NCI-H2171 treated with DMSO at 0.1 percent for 48 hours (cell line): ENCODE data around the gene SMARCA2.
"Not testable (repeated sequence)": the region's sequence is repeated elsewhere in the genome, so short reads cannot be mapped to it uniquely, and the experiment has no call there.

Source experiments
- DNase-seq: peaks from one replicate; lab custom pipeline; 2025; lab: John Stamatoyannopoulos, UW

The SMARCA2 gene

GRCh38 chr9:2144619-2145018, 129.5 kb downstream of the SMARCA2 start:
- DNase-seq, result peak; percentile 23

- DNase-seq, result no peak
Observed at GRCh38 chr9:2145746-2146145, 130.6 kb downstream of the SMARCA2 start.

DNA sequence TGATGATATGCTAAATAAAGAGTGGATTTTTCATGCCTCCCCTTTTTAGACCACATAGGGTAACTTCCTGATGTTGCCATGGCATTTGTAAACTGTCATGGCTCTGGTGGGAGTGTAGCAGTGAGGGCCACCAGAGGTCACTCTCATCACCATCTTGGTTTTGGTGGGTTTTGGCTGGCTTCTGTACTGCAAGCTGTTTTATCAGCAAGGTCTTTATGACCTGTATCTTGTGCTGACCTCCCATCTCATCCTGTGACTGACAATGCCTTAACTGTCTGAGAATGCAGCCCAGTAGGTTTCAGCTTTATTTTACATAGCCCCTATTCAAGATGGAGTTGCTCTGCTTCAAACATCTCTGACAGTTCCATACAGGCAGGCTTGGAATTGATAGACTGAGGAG, 131.6 kb downstream of the SMARCA2 start:
- not testable (repeated sequence) for DNase-seq

GRCh38 chr9:2150338-2150737, 135.2 kb downstream of the SMARCA2 start:
- DNase-seq, result no peak

- DNase-seq, result no peak
Observed at GRCh38 chr9:2151171-2151570, 136.0 kb downstream of the SMARCA2 start.

DNA sequence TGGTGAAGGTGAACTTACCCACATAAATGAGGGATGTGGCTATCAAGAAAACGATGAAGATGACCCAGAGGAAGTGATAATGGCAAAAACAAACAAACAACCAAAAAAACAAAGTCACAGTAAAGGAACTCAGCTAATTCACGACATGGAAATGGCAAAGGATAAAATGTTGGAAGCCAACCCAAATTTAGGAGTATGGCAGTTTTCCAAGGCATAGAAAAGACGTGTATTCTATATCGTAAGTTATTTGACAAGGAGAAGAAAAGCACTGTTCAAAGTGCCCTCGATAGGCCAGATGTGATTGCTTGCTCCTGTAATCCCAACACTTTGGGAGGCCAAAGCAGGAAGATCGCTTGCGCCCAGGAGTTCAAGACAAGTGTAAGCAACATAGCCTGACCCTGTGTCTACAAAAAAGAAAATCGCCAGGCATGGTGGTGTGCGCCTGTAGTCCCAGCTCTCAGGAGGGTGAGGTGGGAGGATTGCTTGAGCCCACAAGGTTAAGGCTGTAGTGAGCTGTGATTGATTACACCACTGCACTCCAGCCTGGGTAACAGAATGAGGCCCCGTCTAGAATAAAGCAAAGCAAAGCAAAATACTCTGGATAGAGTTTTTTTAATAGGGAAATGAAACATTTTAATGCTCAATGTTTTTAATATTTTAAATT, 138.0 kb downstream of the SMARCA2 start:
- DNase-seq, result no peak

DNA sequence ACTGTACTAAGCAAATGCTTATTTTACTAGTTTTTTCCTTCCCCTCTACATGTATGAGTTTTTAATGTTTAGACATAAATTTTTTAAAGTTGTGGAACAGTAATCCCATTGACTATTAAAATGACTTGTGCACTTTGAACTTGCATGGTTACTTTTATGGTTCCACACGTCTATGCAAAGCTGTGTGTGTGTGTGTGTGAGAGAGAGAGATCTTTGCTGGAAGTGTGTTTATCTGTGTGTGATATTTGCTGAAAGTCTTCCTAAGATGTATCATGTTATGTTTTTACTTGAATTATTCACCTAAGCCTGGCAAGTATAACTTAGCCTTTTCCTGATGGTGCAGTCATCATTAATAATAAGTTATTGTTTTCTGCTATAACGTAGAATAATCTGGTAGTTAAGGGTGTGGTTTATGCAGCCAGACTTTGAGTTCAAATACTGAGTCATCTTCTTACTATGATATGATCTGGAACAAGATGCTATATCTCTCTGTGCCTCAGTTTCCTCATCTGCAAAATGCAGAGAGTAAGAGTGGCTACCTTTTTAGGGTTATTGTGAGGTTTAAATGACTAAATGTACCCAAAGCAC, 138.6 kb downstream of the SMARCA2 start:
- no peak for DNase-seq

- no peak for DNase-seq
Observed at GRCh38 chr9:2154731-2155130, 139.6 kb downstream of the SMARCA2 start.

GRCh38 chr9:2155966-2156365, 140.8 kb downstream of the SMARCA2 start:
- no peak for DNase-seq

DNA sequence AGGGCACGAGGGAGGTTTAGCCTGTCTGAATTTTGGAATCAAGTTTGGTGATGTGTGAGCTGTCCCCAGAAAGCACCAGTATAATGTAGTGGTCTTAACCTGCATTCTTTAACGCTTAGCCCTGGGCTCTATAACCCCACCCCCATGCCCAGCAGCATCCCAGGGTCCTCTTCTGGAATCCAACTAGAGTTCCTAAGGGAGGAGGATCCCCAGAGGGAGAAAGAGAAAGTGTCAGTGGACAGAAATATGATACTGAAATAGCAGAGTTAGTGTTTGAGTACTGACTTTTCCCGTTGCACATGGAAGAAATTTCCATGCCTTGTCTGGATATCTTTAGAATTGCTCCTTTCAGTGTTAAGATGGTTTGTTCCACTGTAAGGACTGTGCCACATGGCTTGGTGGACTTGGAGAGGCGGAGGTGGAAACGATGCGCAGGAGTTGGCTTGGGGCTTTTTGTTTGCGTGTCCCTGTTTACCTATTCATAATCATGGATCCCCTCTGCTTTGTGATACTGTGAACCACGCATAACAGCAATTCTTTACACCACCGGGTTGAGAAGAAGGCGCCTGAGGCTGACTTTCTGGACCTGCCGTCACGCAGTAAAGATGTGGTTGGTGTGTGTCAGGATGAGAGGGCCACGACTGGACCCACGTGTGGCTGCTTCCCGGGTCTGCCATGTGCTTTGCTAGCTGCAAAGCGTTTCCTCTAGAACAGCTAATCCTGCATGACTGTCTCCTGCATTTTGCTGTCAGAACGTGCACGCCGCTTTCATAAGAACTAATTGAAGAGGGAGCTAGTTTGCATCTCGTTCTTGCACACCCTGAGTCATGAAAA, 142.3 kb downstream of the SMARCA2 start:
- peak; percentile 86 for DNase-seq

GRCh38 chr9:2158111-2158610, 143.0 kb downstream of the SMARCA2 start:
- peak; percentile 92 for DNase-seq

DNA sequence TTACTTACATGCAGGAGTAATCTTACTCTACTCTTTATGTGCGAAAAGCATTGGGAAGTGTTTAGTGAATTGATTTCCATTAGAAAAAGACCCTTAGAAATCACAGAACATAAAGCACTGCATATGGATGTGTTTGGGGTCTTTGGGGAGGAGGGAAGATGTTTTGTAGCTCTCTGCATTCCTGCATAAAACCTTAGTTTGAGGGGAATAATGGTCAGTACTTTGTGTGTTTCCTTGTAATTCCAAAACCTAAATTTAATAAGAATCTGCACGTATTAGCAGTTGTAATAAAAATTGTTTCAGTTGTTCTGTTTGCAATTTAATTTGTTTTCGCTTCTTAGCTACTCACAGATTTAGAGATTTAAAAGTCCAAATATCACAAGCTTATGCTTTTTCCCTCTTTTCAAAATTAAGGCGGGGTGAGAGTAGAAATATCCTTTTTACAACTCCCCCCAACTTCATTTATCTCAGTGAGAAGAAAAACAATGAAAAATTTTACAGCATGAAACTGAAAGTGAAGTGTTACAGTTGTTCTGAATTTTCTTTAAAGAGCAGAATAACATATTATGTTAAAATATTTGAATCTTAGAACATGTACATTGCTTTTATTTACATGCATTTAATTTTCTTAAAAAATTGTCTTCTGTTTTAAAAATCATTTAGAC, 143.8 kb downstream of the SMARCA2 start:
- no peak for DNase-seq

DNA sequence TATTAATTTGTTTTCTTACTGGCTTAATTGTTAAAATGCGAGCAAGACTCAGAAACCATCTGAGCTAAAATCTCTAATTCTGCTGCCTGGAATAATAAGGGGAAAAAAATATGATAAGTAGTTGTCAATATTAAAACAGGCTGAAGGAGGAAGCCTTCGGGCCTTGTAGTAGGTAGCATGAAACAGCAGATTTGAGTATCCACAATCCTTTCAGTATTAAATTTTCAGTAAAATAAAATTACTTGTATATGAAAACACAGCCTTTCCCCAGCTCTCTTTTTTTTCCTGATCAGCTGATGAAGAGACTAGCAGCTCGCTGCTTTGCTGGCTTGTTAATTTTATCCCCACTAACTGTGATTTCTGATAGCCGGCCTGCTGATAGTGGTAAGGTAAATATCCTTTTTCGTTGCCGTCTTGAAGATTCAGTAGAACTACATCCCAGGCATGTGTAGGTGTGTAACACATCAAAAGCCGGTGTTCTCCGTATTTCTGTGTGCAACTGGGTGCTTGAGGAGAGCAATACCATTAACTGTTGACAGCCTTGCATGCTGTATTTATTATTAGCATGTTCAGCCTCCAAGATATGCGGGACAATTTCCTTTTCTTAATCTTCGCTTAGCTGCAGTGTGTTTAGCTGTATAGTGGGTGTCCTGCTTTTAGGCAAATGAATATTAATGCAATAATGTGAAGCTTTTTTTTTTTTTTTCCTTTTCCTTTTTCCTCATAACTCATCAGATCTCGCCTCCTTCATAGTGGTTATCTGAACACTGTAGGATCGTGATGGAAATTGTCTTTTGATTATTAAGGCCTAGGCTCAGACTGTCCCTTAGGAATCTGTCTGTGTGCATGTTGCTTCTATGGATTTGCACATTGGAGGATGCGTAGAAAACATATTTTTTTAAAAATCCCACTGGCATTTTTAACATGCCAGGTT, 144.6 kb downstream of the SMARCA2 start:
- no peak for DNase-seq

DNA sequence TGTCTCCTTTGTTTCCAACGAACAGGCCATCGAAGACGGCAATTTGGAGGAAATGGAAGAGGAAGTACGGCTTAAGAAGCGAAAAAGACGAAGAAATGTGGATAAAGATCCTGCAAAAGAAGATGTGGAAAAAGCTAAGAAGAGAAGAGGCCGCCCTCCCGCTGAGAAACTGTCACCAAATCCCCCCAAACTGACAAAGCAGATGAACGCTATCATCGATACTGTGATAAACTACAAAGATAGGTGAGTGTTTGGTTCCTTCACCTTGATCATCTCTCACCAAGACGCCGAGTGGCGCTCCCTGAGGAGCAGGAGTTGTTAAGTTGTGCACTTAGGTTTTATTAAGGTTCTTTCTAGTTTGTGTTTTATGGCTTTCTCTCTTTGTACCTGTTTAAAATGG, 146.5 kb downstream of the SMARCA2 start:
- no peak for DNase-seq

DNA sequence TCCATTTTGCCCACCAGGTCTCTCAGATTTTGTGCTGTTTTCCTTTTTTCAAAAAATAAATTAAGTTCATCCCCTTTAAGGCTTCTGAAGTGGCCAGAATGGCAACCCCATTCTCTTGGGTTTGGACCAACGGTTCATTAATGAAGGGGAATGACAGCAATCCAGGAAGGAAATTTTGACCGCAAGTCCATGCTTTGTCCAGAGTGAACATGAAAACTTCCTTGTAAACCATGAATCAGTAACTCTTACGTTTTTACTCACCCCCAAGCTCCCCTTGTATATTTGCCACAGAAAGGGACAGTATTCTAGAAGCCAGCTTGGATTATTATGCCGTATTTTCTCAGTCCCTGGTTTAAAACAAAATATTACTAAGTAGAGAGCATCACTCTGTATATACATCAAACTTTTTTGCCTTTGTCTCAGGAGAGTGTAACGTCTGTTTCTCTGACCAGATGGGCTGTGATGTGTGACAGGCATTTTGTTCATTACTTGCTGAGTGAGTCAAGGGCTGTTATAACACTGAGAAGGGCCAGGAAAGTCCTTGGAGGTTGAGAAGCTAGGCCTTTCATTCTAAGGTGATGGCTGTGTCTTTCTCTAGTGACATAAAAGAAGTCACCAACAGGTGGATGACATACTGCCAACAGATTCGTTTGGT, 148.2 kb downstream of the SMARCA2 start:
- DNase-seq, result no peak

DNA sequence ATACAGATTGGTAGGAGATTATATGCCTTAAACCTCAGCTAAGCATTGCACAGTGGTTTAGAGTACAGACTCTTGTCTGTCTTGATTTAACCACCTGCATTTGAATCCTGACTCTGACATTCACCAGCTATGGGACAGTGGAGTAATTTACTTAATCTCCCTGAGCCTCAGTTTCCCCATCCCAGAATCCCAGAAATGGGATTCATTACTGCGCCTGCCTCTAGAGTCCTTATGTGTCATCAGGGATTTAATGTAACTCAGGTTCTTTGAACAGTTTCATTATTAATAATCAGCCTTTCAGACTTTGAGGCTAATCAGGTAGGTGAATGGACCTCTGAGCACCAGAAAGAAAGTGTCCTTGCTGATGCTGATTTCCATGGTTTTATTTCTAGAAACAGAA, 149.1 kb downstream of the SMARCA2 start:
- no peak for DNase-seq

- DNase-seq, result no peak
Observed at GRCh38 chr9:2166203-2166602, 151.1 kb downstream of the SMARCA2 start.

DNA sequence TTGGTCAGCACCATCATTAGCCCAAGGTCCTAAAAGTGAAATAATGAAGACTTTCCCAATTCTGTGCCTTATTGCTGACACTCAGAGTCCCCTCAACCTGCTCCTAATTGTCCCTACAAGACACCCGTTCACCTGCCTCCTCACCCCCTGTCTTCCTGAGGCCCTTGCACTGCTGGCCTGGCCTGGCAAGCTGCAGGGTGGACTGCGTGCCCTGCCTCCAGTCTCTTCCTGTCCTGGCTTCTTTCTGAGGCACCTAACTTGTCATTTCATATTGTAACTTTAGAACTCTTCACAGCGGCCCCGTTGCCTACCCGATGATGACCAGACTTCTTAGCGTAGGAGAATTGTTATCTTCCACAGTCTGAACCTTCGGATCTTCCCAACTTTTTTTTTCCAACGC, 153.9 kb downstream of the SMARCA2 start:
- no peak for DNase-seq

DNA sequence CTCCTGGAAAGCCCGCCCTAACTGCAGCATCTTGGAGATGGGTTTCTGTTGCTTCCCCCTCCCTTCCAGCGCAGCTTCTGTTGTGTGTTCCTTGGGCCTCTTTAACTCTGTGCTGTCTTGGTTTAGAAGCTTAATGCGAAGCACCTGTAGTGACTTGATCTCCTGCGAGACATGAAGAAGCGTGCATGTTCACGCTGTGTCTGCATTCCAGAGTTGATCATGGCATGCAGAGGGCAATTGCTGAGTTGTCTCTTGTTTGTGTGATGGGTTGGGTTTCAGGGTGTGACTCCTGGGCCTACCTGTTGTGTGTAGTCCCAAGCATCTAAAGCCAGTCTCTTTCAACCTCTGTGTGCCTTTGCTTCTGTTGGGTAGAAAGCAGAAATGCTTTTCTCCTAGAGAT, 155.6 kb downstream of the SMARCA2 start:
- DNase-seq, result no peak

GRCh38 chr9:2173170-2173569, 158.0 kb downstream of the SMARCA2 start:
- no peak for DNase-seq

- no peak for DNase-seq
Observed at GRCh38 chr9:2173861-2174260, 158.7 kb downstream of the SMARCA2 start.
